Breast epithelium (tissue), 3 donors: Measurements from ENCODE around the gene SLC43A2.

ENCODE experiments used
- POLR2A ChIP-seq: fragments of 450-650 bp; IDR thresholded peaks from one replicate; pipeline ENCODE4 v1.6.1; 2016; ENCODE audit warnings: antibody characterized with exemption, mild to moderate bottlenecking, moderate library complexity
- POLR2AphosphoS5 ChIP-seq, 3 donors: sonication (generic); formaldehyde crosslinking; IDR thresholded peaks; one replicate each; pipeline ENCODE4 v1.6.1; 2017; ENCODE audit warnings: antibody characterized with exemption in 3 of 3
- TF ChIP-seq, protein P1 (sequence below), 3 donors: fragments of 450-650 bp; IDR thresholded peaks; one replicate each; pipeline ENCODE4 v1.5.1; 2016 to 2017; ENCODE audit warnings: antibody characterized with exemption in 3 of 3, mild to moderate bottlenecking in 3 of 3, moderate library complexity in 3 of 3

DNA sequence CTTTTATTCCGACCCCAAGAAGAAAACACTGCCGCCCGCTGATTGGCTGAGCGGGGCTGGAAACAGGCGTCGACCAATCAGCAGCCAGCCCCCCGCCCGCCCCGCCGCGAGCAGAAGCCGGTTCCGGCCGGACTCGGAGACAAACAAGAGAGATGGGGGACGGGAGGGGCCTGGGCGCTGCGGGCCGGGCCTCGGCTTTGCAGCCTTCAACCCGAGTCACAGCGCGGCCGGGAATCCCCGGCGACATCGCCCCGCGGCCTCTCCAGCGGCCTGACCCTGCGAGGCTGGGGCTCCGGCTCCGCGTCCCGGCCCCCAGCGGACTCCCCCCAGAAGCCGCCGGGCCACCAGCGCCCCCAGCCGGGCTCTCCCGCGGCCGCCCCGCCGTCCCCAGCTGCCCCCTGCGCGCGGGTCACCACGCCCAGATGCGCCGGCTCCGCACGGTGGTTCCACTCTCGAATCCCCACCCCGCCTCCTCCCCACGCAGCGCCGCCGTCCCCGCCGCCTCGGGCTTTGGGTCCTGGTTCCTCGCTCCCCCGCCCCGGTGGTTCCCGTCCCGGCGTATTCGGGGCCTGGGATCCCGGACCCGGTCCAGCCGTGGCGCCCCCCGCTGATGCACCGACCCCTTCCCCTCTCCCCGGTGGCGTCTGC, 346 bp upstream of the SLC43A2 start:
- TF ChIP-seq, protein P1, sequence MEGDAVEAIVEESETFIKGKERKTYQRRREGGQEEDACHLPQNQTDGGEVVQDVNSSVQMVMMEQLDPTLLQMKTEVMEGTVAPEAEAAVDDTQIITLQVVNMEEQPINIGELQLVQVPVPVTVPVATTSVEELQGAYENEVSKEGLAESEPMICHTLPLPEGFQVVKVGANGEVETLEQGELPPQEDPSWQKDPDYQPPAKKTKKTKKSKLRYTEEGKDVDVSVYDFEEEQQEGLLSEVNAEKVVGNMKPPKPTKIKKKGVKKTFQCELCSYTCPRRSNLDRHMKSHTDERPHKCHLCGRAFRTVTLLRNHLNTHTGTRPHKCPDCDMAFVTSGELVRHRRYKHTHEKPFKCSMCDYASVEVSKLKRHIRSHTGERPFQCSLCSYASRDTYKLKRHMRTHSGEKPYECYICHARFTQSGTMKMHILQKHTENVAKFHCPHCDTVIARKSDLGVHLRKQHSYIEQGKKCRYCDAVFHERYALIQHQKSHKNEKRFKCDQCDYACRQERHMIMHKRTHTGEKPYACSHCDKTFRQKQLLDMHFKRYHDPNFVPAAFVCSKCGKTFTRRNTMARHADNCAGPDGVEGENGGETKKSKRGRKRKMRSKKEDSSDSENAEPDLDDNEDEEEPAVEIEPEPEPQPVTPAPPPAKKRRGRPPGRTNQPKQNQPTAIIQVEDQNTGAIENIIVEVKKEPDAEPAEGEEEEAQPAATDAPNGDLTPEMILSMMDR (IDR thresholded peaks at IDR 0.05): no peak
- TF ChIP-seq POLR2AphosphoS5 (IDR thresholded peaks at IDR 0.05) (no peak), POLR2A (peak; percentile 8)
